HEK293 (cell line): ENCODE results near the gene FCN1.

Experiments
- CTCF ChIA-PET: fragments of 350-600 bp; formaldehyde crosslinking; extraction: SDS; loops from one replicate; lab custom pipeline; 2021; ENCODE audit warnings: antibody characterized with exemption; lab: Yijun Ruan, JAX
- POLR2A ChIA-PET: fragments of 300-600 bp; formaldehyde crosslinking; extraction: SDS; loops from one replicate; lab custom pipeline; 2020; ENCODE audit warnings: antibody characterized with exemption, inconsistent platforms; lab: Yijun Ruan, JAX
- H3K27ac ChIP-seq: fragments of 200-500 bp; sonication (Bioruptor generic); 2 replicates; pipeline ENCODE4 v1.5.1; 2014; ENCODE audit warnings: low read depth, low read length, control low read depth, inconsistent platforms; ENCODE audit errors: extremely low read depth
- H3K36me3 ChIP-seq, 2 experiments: fragments of 200-500 bp in 1 of 2; sonication (Bioruptor generic) in 1 of 2; 1 replicate in 1 of 2; 2 replicates in 1 of 2; pipeline ENCODE4 v1.5.1; 2014 to 2017; ENCODE audit warnings: inconsistent platforms in 2 of 2, low read length in 2 of 2; ENCODE audit not compliant: control insufficient read depth in 2 of 2, insufficient read depth in 1 of 2
- H3K4me1 ChIP-seq: fragments of 200-500 bp; sonication (Bioruptor generic); 2 replicates; pipeline ENCODE4 v1.5.1; 2014; ENCODE audit warnings: mild to moderate bottlenecking, low read length, inconsistent platforms; ENCODE audit not compliant: control insufficient read depth, insufficient read depth
- H3K4me3 ChIP-seq: 2 replicates; pipeline ENCODE4 v1.5.1; 2011; ENCODE audit warnings: low read depth, mild to moderate bottlenecking, control low read depth, low read length, moderate library complexity
- H3K9me3 ChIP-seq: fragments of 200-500 bp; sonication (Bioruptor generic); 2 replicates; pipeline ENCODE4 v1.5.1; 2014; ENCODE audit warnings: low read depth, low read length, inconsistent platforms; ENCODE audit not compliant: control insufficient read depth, insufficient read depth
- GFI1B ChIP-seq: fragments of 450-650 bp; formaldehyde crosslinking; IDR thresholded peaks from 2 replicates; pipeline ENCODE4 v1.5.1; 2016; ENCODE audit warnings: missing biosample characterization, missing genetic modification characterization
- HOXA7 ChIP-seq: sonication (generic); formaldehyde crosslinking; IDR thresholded peaks from 2 replicates; pipeline ENCODE4 v1.8.1; 2022; ENCODE audit warnings: missing genetic modification reagents, borderline replicate concordance
- HOXD13 ChIP-seq: sonication (generic); formaldehyde crosslinking; IDR thresholded peaks from 2 replicates; pipeline ENCODE4 v1.8.0; 2022; ENCODE audit warnings: missing genetic modification reagents, borderline replicate concordance
- IKZF3 ChIP-seq: fragments of 450-650 bp; IDR thresholded peaks from 2 replicates; pipeline ENCODE4 v1.5.0; 2018; ENCODE audit warnings: missing biosample characterization, mild to moderate bottlenecking, missing genetic modification characterization, moderate library complexity
- INSM2 ChIP-seq: fragments of 450-650 bp; formaldehyde crosslinking; IDR thresholded peaks from 2 replicates; pipeline ENCODE4 v1.5.1; 2016; ENCODE audit warnings: missing biosample characterization, missing genetic modification characterization
- ZEB2 ChIP-seq: fragments of 450-650 bp; formaldehyde crosslinking; IDR thresholded peaks from 2 replicates; pipeline ENCODE4 v1.5.1; 2016; ENCODE audit warnings: missing biosample characterization, missing genetic modification characterization
- ZFP3 ChIP-seq: fragments of 450-650 bp; formaldehyde crosslinking; IDR thresholded peaks from 2 replicates; pipeline ENCODE4 v1.5.1; 2016; ENCODE audit warnings: low read depth, missing biosample characterization, missing genetic modification characterization
- ZNF449 ChIP-seq: fragments of 450-650 bp; formaldehyde crosslinking; IDR thresholded peaks from 2 replicates; pipeline ENCODE4 v1.5.1; 2017; ENCODE audit warnings: missing biosample characterization, mild to moderate bottlenecking, missing genetic modification characterization, moderate library complexity
- ZNF501 ChIP-seq: fragments of 450-650 bp; formaldehyde crosslinking; IDR thresholded peaks from 2 replicates; pipeline ENCODE4 v1.5.1; 2016; ENCODE audit warnings: missing biosample characterization, missing genetic modification characterization
- ZNF610 ChIP-seq: fragments of 450-650 bp; formaldehyde crosslinking; IDR thresholded peaks from 2 replicates; pipeline ENCODE4 v1.5.1; 2016; ENCODE audit warnings: missing biosample characterization, missing genetic modification characterization, borderline replicate concordance
- ZNF658 ChIP-seq: fragments of 450-650 bp; formaldehyde crosslinking; IDR thresholded peaks from 2 replicates; pipeline ENCODE4; 2016; ENCODE audit warnings: missing biosample characterization, missing genetic modification characterization
- ZNF768 ChIP-seq: fragments of 450-650 bp; formaldehyde crosslinking; IDR thresholded peaks from 2 replicates; pipeline ENCODE4 v1.5.1; 2018; ENCODE audit warnings: missing biosample characterization, mild to moderate bottlenecking, missing genetic modification characterization
- TF ChIP-seq, protein P1 (sequence below): sonication (generic); formaldehyde crosslinking; IDR thresholded peaks from 2 replicates; pipeline ENCODE4 v1.8.1; 2022; ENCODE audit warnings: mild to moderate bottlenecking, moderate library complexity, missing genetic modification reagents
- TF ChIP-seq, protein P2 (sequence below): fragments of 450-650 bp; formaldehyde crosslinking; IDR thresholded peaks from 2 replicates; pipeline ENCODE4 v1.5.1; 2017; ENCODE audit warnings: missing biosample characterization, missing genetic modification characterization
- TF ChIP-seq, protein P3 (sequence below): fragments of 450-650 bp; formaldehyde crosslinking; IDR thresholded peaks from 2 replicates; pipeline ENCODE4 v1.5.1; 2016; ENCODE audit warnings: missing biosample characterization, missing genetic modification characterization, borderline replicate concordance
- TF ChIP-seq, protein P4 (sequence below): fragments of 450-650 bp; formaldehyde crosslinking; IDR thresholded peaks from 2 replicates; pipeline ENCODE4 v1.5.1; 2016; ENCODE audit warnings: missing biosample characterization, missing genetic modification characterization
- TF ChIP-seq, protein P5 (sequence below): fragments of 450-650 bp; formaldehyde crosslinking; IDR thresholded peaks from 2 replicates; pipeline ENCODE4 v1.5.1; 2017; ENCODE audit warnings: missing biosample characterization, missing genetic modification characterization

FCN1 gene

GRCh38 chr9:134966270-134966669 lies 48.6 kb upstream of the FCN1 start:
- CTCF ChIA-PET, result no interaction called here
- Histone ChIP-seq H3K9me3 (no peaks in the 10 kb centered on the region), H3K36me3 (no peaks in the 10 kb centered on the region), H3K27ac (no peak overlapping the region), H3K4me1 (no peaks in the 10 kb centered on the region), H3K4me3 (no peak overlapping the region)
- POLR2A ChIA-PET, result no interaction called here
- TF ChIP-seq, protein P1, sequence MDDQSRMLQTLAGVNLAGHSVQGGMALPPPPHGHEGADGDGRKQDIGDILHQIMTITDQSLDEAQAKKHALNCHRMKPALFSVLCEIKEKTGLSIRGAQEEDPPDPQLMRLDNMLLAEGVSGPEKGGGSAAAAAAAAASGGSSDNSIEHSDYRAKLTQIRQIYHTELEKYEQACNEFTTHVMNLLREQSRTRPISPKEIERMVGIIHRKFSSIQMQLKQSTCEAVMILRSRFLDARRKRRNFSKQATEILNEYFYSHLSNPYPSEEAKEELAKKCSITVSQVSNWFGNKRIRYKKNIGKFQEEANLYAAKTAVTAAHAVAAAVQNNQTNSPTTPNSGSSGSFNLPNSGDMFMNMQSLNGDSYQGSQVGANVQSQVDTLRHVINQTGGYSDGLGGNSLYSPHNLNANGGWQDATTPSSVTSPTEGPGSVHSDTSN (CRISPR knock-in tag), result no peak
- TF ChIP-seq GFI1B (tag by site-specific recombination) (no peak), ZNF501 (tag by site-specific recombination) (no peak), HOXD13 (no peak), INSM2 (no peak), ZNF768 (no peak), ZFP3 (tag by site-specific recombination) (no peak), ZEB2 (tag by site-specific recombination) (no peak), ZNF610 (tag by site-specific recombination) (no peak), IKZF3 (tag by site-specific recombination) (no peak), ZNF449 (tag by site-specific recombination) (no peak), HOXA7 (no peak), ZNF658 (no peak)
- TF ChIP-seq, protein P2, sequence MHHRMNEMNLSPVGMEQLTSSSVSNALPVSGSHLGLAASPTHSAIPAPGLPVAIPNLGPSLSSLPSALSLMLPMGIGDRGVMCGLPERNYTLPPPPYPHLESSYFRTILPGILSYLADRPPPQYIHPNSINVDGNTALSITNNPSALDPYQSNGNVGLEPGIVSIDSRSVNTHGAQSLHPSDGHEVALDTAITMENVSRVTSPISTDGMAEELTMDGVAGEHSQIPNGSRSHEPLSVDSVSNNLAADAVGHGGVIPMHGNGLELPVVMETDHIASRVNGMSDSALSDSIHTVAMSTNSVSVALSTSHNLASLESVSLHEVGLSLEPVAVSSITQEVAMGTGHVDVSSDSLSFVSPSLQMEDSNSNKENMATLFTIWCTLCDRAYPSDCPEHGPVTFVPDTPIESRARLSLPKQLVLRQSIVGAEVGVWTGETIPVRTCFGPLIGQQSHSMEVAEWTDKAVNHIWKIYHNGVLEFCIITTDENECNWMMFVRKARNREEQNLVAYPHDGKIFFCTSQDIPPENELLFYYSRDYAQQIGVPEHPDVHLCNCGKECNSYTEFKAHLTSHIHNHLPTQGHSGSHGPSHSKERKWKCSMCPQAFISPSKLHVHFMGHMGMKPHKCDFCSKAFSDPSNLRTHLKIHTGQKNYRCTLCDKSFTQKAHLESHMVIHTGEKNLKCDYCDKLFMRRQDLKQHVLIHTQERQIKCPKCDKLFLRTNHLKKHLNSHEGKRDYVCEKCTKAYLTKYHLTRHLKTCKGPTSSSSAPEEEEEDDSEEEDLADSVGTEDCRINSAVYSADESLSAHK, result no peak
- TF ChIP-seq, protein P3, sequence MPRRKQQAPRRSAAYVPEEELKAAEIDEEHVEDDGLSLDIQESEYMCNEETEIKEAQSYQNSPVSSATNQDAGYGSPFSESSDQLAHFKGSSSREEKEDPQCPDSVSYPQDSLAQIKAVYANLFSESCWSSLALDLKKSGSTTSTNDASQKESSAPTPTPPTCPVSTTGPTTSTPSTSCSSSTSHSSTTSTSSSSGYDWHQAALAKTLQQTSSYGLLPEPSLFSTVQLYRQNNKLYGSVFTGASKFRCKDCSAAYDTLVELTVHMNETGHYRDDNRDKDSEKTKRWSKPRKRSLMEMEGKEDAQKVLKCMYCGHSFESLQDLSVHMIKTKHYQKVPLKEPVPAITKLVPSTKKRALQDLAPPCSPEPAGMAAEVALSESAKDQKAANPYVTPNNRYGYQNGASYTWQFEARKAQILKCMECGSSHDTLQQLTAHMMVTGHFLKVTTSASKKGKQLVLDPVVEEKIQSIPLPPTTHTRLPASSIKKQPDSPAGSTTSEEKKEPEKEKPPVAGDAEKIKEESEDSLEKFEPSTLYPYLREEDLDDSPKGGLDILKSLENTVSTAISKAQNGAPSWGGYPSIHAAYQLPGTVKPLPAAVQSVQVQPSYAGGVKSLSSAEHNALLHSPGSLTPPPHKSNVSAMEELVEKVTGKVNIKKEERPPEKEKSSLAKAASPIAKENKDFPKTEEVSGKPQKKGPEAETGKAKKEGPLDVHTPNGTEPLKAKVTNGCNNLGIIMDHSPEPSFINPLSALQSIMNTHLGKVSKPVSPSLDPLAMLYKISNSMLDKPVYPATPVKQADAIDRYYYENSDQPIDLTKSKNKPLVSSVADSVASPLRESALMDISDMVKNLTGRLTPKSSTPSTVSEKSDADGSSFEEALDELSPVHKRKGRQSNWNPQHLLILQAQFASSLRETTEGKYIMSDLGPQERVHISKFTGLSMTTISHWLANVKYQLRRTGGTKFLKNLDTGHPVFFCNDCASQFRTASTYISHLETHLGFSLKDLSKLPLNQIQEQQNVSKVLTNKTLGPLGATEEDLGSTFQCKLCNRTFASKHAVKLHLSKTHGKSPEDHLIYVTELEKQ (tag by site-specific recombination), result no peak
- TF ChIP-seq, protein P4, sequence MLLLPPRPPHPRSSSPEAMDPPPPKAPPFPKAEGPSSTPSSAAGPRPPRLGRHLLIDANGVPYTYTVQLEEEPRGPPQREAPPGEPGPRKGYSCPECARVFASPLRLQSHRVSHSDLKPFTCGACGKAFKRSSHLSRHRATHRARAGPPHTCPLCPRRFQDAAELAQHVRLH (tag by site-specific recombination), result no peak
- TF ChIP-seq, protein P5, sequence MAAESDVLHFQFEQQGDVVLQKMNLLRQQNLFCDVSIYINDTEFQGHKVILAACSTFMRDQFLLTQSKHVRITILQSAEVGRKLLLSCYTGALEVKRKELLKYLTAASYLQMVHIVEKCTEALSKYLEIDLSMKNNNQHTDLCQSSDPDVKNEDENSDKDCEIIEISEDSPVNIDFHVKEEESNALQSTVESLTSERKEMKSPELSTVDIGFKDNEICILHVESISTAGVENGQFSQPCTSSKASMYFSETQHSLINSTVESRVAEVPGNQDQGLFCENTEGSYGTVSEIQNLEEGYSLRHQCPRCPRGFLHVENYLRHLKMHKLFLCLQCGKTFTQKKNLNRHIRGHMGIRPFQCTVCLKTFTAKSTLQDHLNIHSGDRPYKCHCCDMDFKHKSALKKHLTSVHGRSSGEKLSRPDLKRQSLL (tag by site-specific recombination), result no peak
